Panc1 (cell line): ENCODE measurements around the gene LAMB3. TPM values are rescaled to one million over a fixed set of nuclear protein-coding genes. Genes with fewer than 3 reads are reported as not detected.

ENCODE experiments used
- ATAC-seq: fragments of 200-7000 bp; cut with Tn5 transposase; 2 replicates; pipeline ENCODE4 v1.9.1; 2020; ENCODE audit warnings: mild to moderate bottlenecking, moderate library complexity
- BruUV-seq: library from RNA; stranded (reverse); fragments of 400-500 nt; replicated peaks from 2 replicates; lab custom pipeline; 2021; lab: Mats Ljungman, UMichigan
- CTCF ChIA-PET: fragments of 300-600 bp; sonication (Branson Sonifier 250); formaldehyde crosslinking; loops from one replicate; lab custom pipeline; 2022; ENCODE audit warnings: antibody characterized with exemption; lab: Charles Lee
- POLR2A ChIA-PET: fragments of 300-600 bp; sonication (Branson Sonifier 250); formaldehyde crosslinking; loops from one replicate; lab custom pipeline; 2022; ENCODE audit warnings: antibody characterized with exemption; lab: Charles Lee
- DNase-seq: peaks from one replicate; pipeline ENCODE4 v3.0.0-alpha.2; 2010; ENCODE audit warnings: low read depth, low spot score
- H3K27ac ChIP-seq: 2 replicates; pipeline ENCODE4 v1.5.1; 2011; ENCODE audit warnings: mild to moderate bottlenecking, low read length, inconsistent platforms
- H3K27me3 ChIP-seq: fragments of 200-500 bp; sonication (Bioruptor generic); 2 replicates; pipeline ENCODE4 v1.6.0; 2014; ENCODE audit warnings: low read length, inconsistent platforms; ENCODE audit not compliant: control insufficient read depth, insufficient read depth
- H3K36me3 ChIP-seq: fragments of 200-500 bp; sonication (Bioruptor generic); 2 replicates; pipeline ENCODE4 v1.5.1; 2014; ENCODE audit warnings: inconsistent platforms, mild to moderate bottlenecking, low read length, moderate library complexity; ENCODE audit not compliant: control insufficient read depth, insufficient read depth
- H3K4me1 ChIP-seq: 2 replicates; pipeline ENCODE4 v1.5.1; 2011; ENCODE audit warnings: inconsistent platforms, mild to moderate bottlenecking, low read length, moderate library complexity; ENCODE audit not compliant: control insufficient read depth, insufficient read depth
- H3K4me3 ChIP-seq, 2 experiments: 2 replicates each; pipeline ENCODE4 v1.5.1; 2011 to 2012; ENCODE audit warnings: low read depth in 2 of 2, low read length in 2 of 2, mild to moderate bottlenecking in 2 of 2, inconsistent platforms in 1 of 2, moderate library complexity in 1 of 2
- H3K9me3 ChIP-seq: fragments of 200-500 bp; sonication (Bioruptor generic); 2 replicates; pipeline ENCODE4 v1.5.1; 2014; ENCODE audit warnings: low read depth, mild to moderate bottlenecking, inconsistent platforms, low read length, moderate library complexity; ENCODE audit not compliant: control insufficient read depth, insufficient read depth
- POLR2AphosphoS5 ChIP-seq: IDR thresholded peaks from 2 replicates; pipeline ENCODE4 v1.6.1; 2012; ENCODE audit warnings: mild to moderate bottlenecking, low read depth, low read length, moderate library complexity
- SIN3A ChIP-seq: IDR thresholded peaks from 2 replicates; pipeline ENCODE4 v1.6.1; 2012; ENCODE audit warnings: low read depth, mild to moderate bottlenecking, low read length, moderate library complexity, borderline replicate concordance; ENCODE audit not compliant: insufficient read depth
- TCF7L2 ChIP-seq: IDR thresholded peaks from 2 replicates; pipeline ENCODE4 v1.6.1; 2011; ENCODE audit warnings: mild to moderate bottlenecking, low read depth, low read length, inconsistent platforms
- in situ Hi-C: cut with HindIII; loops from 2 replicates; pipeline ENCODE4 v1.10.0; 2016; ENCODE audit warnings: low sequenced_read_pairs, low pct_unique_long_range_greater_than_20kb
- intact Hi-C: fragments of 100-400 bp; cut with micrococcal nuclease; formaldehyde crosslinking; loops from one replicate; pipeline ENCODE4 v1.10.0; 2022; ENCODE audit not compliant: unreplicated experiment
- total RNA-seq: library from RNA; stranded (reverse); gene quantifications from one replicate; pipeline ENCODE4 v1.2.1, GENCODE V29; 2021; ENCODE audit not compliant: unreplicated experiment
- TF ChIP-seq, protein P1 (sequence below): fragments of 450-650 bp; IDR thresholded peaks from 2 replicates; pipeline ENCODE4 v1.5.1; 2017; ENCODE audit warnings: mild to moderate bottlenecking
- TF ChIP-seq, protein P2 (sequence below), 2 experiments: IDR thresholded peaks; 2 replicates each; pipeline ENCODE4 v1.6.1; 2011 to 2012; ENCODE audit warnings: low read depth in 2 of 2, control low read depth in 1 of 2, low read length in 1 of 2, mild to moderate bottlenecking in 1 of 2, moderate library complexity in 1 of 2; ENCODE audit not compliant: insufficient read depth in 1 of 2

LAMB3 gene
- total RNA-seq, 1 experiment from 2014 or later: 0.85 TPM

DNA sequence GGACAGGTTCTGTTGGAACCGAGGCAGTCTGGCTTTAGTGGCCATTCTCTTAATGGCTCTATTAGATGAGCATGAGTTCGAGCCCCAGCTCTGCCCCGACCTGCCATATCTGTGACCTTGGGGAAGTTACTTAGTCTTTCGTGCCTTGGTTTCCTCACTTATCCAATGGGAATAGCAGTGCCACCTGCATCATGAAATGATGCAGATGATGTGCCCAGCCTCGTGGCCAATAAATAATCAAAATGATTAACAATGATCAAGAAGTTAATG is 38.1 kb downstream of the LAMB3 start:
- H3K4me3 ChIP-seq: no peak overlapping the region
- no peak for DNase-seq
- no peak for TF ChIP-seq TCF7L2
- TF ChIP-seq, protein P1, sequence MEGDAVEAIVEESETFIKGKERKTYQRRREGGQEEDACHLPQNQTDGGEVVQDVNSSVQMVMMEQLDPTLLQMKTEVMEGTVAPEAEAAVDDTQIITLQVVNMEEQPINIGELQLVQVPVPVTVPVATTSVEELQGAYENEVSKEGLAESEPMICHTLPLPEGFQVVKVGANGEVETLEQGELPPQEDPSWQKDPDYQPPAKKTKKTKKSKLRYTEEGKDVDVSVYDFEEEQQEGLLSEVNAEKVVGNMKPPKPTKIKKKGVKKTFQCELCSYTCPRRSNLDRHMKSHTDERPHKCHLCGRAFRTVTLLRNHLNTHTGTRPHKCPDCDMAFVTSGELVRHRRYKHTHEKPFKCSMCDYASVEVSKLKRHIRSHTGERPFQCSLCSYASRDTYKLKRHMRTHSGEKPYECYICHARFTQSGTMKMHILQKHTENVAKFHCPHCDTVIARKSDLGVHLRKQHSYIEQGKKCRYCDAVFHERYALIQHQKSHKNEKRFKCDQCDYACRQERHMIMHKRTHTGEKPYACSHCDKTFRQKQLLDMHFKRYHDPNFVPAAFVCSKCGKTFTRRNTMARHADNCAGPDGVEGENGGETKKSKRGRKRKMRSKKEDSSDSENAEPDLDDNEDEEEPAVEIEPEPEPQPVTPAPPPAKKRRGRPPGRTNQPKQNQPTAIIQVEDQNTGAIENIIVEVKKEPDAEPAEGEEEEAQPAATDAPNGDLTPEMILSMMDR: no peak
- TF ChIP-seq SIN3A: no peak
- no peak for TF ChIP-seq POLR2AphosphoS5
- TF ChIP-seq, protein P2, sequence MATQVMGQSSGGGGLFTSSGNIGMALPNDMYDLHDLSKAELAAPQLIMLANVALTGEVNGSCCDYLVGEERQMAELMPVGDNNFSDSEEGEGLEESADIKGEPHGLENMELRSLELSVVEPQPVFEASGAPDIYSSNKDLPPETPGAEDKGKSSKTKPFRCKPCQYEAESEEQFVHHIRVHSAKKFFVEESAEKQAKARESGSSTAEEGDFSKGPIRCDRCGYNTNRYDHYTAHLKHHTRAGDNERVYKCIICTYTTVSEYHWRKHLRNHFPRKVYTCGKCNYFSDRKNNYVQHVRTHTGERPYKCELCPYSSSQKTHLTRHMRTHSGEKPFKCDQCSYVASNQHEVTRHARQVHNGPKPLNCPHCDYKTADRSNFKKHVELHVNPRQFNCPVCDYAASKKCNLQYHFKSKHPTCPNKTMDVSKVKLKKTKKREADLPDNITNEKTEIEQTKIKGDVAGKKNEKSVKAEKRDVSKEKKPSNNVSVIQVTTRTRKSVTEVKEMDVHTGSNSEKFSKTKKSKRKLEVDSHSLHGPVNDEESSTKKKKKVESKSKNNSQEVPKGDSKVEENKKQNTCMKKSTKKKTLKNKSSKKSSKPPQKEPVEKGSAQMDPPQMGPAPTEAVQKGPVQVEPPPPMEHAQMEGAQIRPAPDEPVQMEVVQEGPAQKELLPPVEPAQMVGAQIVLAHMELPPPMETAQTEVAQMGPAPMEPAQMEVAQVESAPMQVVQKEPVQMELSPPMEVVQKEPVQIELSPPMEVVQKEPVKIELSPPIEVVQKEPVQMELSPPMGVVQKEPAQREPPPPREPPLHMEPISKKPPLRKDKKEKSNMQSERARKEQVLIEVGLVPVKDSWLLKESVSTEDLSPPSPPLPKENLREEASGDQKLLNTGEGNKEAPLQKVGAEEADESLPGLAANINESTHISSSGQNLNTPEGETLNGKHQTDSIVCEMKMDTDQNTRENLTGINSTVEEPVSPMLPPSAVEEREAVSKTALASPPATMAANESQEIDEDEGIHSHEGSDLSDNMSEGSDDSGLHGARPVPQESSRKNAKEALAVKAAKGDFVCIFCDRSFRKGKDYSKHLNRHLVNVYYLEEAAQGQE (IDR thresholded peaks at IDR 0.05; ENCODE audit: insufficient read depth in 1 of 2, low read depth in 2 of 2, low read length in 1 of 2): no peak
- no peak overlapping the region for H3K27ac ChIP-seq
- no peaks in the 10 kb centered on the region; the same call in 1 of the 2 replicates for H3K27me3 ChIP-seq
- CTCF ChIA-PET: no interaction called here
- no peaks in the 10 kb centered on the region for H3K36me3 ChIP-seq
- intact Hi-C loops (no loop called here), in situ Hi-C loops (no loop called here)
- BruUV-seq: no TSS peak
- no peaks in the 10 kb centered on the region for H3K9me3 ChIP-seq
- H3K4me1 ChIP-seq: no peaks in the 10 kb centered on the region
- POLR2A ChIA-PET: no interaction called here
- ATAC-seq: no peak

DNA sequence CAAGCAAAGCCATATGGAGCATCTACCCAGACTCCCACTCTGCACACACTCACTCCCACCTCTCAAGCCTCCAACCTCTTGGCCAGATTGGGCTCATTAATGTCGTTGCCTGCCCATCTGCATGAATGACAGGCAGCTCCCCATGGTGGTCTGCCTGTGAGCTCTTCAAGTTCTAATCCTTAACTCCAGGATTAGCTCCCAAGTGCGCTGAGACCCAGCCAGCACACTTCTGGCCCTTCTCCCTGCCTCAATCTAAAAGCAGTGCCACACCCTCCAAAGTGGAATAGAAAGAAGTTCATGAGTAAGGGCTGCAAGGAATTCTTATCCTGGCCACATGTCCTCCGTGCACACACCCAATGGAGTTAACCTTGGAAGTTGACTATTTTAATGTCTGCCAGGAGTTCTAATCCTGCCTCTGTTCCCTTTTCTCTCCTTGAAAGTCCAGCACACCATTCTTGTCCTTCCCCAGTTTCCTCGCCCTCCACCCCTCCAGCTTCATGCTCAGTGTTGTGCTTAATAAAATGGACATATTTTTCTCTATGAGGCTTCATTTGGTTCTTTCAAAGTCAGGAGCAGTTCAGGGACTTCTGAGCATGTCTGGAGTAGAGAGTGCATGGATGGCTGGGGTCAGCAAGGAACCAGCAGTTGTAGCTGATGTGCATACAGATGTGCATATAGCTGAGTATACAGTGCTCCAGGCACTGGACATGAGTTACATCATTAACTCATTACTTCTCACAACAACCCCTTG is 38.6 kb downstream of the LAMB3 start:
- Histone ChIP-seq H3K27me3 (no peaks in the 10 kb centered on the region; the same call in 1 of the 2 replicates), H3K9me3 (no peaks in the 10 kb centered on the region), H3K4me3 (no peak overlapping the region), H3K4me1 (no peaks in the 10 kb centered on the region), H3K27ac (no peak overlapping the region), H3K36me3 (no peaks in the 10 kb centered on the region)
- intact Hi-C loops (no loop called here), in situ Hi-C loops (no loop called here)
- no TSS peak for BruUV-seq
- no peak for TF ChIP-seq SIN3A
- TF ChIP-seq, protein P1: no peak
- no peak for TF ChIP-seq TCF7L2
- no peak for TF ChIP-seq POLR2AphosphoS5
- TF ChIP-seq, protein P2 (IDR thresholded peaks at IDR 0.05; ENCODE audit: insufficient read depth in 1 of 2, low read depth in 2 of 2, low read length in 1 of 2): no peak
- ChIA-PET POLR2A (no interaction called here), CTCF (no interaction called here)
- DNase-seq (no peak), ATAC-seq (no peak)
